ENCODE measurements around the gene INAVA. TPM values are rescaled to one million over a fixed set of nuclear protein-coding genes. Genes with fewer than 3 reads are reported as not detected.

Gene INAVA
- polyA plus RNA-seq, 2 of the 4 experiments (the other 2 are of a cell fraction): 40.0 to 43.7 TPM

GRCh38 chr1:200877010-200877409, 17.7 kb upstream of the INAVA start (continued):
- TF ChIP-seq TFCP2L1 (CRISPR knock-in tag; IDR thresholded peaks at IDR 0.05): no peak
- no peak for TF ChIP-seq NR3C1 (IDR thresholded peaks at IDR 0.05)
- no peak for TF ChIP-seq CBX8 (IDR thresholded peaks at IDR 0.05)
- no peak for TF ChIP-seq HEYL (CRISPR knock-in tag; IDR thresholded peaks at IDR 0.05)
- no peak for TF ChIP-seq CEBPB (IDR thresholded peaks at IDR 0.05)
- no peak for TF ChIP-seq USF2 (IDR thresholded peaks at IDR 0.05)
- no peak for TF ChIP-seq MYC (IDR thresholded peaks at IDR 0.05; ENCODE audit: borderline replicate concordance, low read length)
- TF ChIP-seq NFE2L2 (conservative IDR thresholded peaks at IDR 0.05; ENCODE audit: low read length): no peak
- TF ChIP-seq EHMT2 (IDR thresholded peaks at IDR 0.05; ENCODE audit: low read depth): no peak

- ATAC-seq (peak; percentile 25 to 39; a peak in 2 of 6 replicates), DNase-seq (ENCODE audit: low read depth in 1 of 2, low spot score in 1 of 2) (no peak), FAIRE-seq (no peak)
- WGBS (ENCODE audit: missing lambda C conversion rate): 60% methylated on average over 6 of the region's 6 CpGs
- H3K27ac ChIP-seq: 0 out of 6 replicates have a peak overlapping the region, but pooled peaks of 1 of the 2 experiments have one; percentile 4
- peaks cover 6% of the 10 kb centered on the region; the same call in 2 of the 3 replicates for H3K4me1 ChIP-seq
- CTCF ChIA-PET: interaction anchor here (0.6 to 8.6 kb wide), 6 partner anchors 8 to 323 kb away, joined by 3 to 57 read pairs (median 4); no protein-coding TSS in a partner anchor
- POLR2A ChIA-PET: interaction anchor here (0.6 kb wide), 1 partner anchor 602 kb away, joined by 3 read pairs; no protein-coding TSS in a partner anchor
- no peak overlapping the region for H3K4me3 ChIP-seq
- H3K4me2 ChIP-seq: 0 out of 3 replicates have a peak overlapping the region, but pooled peaks have one; percentile 6
- H3K9me3 ChIP-seq: no peaks in the 10 kb centered on the region
- TF ChIP-seq MAX (IDR thresholded peaks at IDR 0.05) (no peak), FOSB (CRISPR knock-in tag; IDR thresholded peaks at IDR 0.05) (no peak), RFX5 (IDR thresholded peaks at IDR 0.05) (no peak), NFE2L2 (conservative IDR thresholded peaks at IDR 0.05; ENCODE audit: low read length) (no peak), HOXB13 (CRISPR knock-in tag; IDR thresholded peaks at IDR 0.05; ENCODE audit: low read depth) (no peak), POLR2AphosphoS2 (conservative IDR thresholded peaks at IDR 0.05; ENCODE audit: low read length) (no peak), HEYL (CRISPR knock-in tag; IDR thresholded peaks at IDR 0.05) (no peak), ZNF302 (CRISPR knock-in tag; IDR thresholded peaks at IDR 0.05) (no peak), KDM5A (IDR thresholded peaks at IDR 0.05) (no peak), EHF (CRISPR knock-in tag; IDR thresholded peaks at IDR 0.05) (no peak), CHD2 (IDR thresholded peaks at IDR 0.05; ENCODE audit: low read length, partially characterized antibody) (no peak), CBX8 (IDR thresholded peaks at IDR 0.05) (no peak), E2F6 (IDR thresholded peaks at IDR 0.05; ENCODE audit: borderline replicate concordance, low read depth) (no peak), USF2 (IDR thresholded peaks at IDR 0.05) (no peak), FOXS1 (CRISPR knock-in tag; IDR thresholded peaks at IDR 0.05) (no peak)
These were observed 16.7 kb upstream of the INAVA start for GRCh38 chr1:200877839-200878551.

- Histone ChIP-seq H3K9me3 (no peaks in the 10 kb centered on the region), H3K4me3 (no peak overlapping the region), H3K4me1 (peaks cover 6% of the 10 kb centered on the region; the same call in 2 of the 3 replicates), H3K27ac (no peak overlapping the region), H3K4me2 (no peak overlapping the region)
- 55% methylated on average over 3 of the region's 3 CpGs for WGBS (ENCODE audit: missing lambda C conversion rate)
- ChIA-PET POLR2A (no interaction called here), CTCF (interaction anchor here (1.5 to 8.6 kb wide), 2 partner anchors 10 to 233 kb away, joined by 3 to 57 read pairs; no protein-coding TSS in a partner anchor)
- no peak for DNase-seq (ENCODE audit: low read depth in 1 of 2, low spot score in 1 of 2)
- TF ChIP-seq FOSB (CRISPR knock-in tag; IDR thresholded peaks at IDR 0.05) (no peak), EHF (CRISPR knock-in tag; IDR thresholded peaks at IDR 0.05) (no peak), KDM5A (IDR thresholded peaks at IDR 0.05) (no peak), MYC (IDR thresholded peaks at IDR 0.05; ENCODE audit: borderline replicate concordance, low read length) (no peak), CHD4 (IDR thresholded peaks at IDR 0.05; ENCODE audit: borderline replicate concordance) (no peak)
- FAIRE-seq: no peak
- ATAC-seq: no peak
These were observed 14.5 kb upstream of the INAVA start for GRCh38 chr1:200880212-200880611.
